GM18951 (cell line): Measurements from ENCODE around the gene GPR78.
"Not testable (repeated sequence)": the region's sequence is repeated elsewhere in the genome, so short reads cannot be mapped to it uniquely, and the experiment has no call there.

ENCODE experiments used
- POLR2A ChIP-seq: IDR thresholded peaks from 4 replicates; pipeline ENCODE4 v1.6.1; 2011; ENCODE audit warnings: mild to moderate bottlenecking; ENCODE audit not compliant: insufficient read length, insufficient read depth; ENCODE audit errors: extremely low read depth
- in situ Hi-C: fragments of 300-500 bp; cut with MboI; formaldehyde crosslinking; loops from one replicate; pipeline ENCODE4 v1.12.0; 2022; ENCODE audit warnings: low sequenced_read_pairs, mixed read lengths, inconsistent platforms; ENCODE audit not compliant: unreplicated experiment

The GPR78 gene

GRCh38 chr4:8559524-8560264 lies 20.5 kb upstream of the GPR78 start:
- in situ Hi-C loops = no loop called here
- no peak for TF ChIP-seq POLR2A

- TF ChIP-seq POLR2A = no peak
- in situ Hi-C loops = no loop called here
Measured at GRCh38 chr4:8560265-8561047, 19.7 kb upstream of the GPR78 start.

- in situ Hi-C loops = no loop called here
- TF ChIP-seq POLR2A = no peak
Measured at GRCh38 chr4:8564595-8564994, 15.6 kb upstream of the GPR78 start.

GRCh38 chr4:8568068-8568668 lies 12.0 kb upstream of the GPR78 start:
- no peak for TF ChIP-seq POLR2A
- in situ Hi-C loops = no loop called here

GRCh38 chr4:8570201-8570600 lies 10.0 kb upstream of the GPR78 start:
- no peak for TF ChIP-seq POLR2A
- in situ Hi-C loops = no loop called here

GRCh38 chr4:8571702-8572685 lies 8.2 kb upstream of the GPR78 start:
- in situ Hi-C loops = no loop called here
- no peak for TF ChIP-seq POLR2A

GRCh38 chr4:8573266-8573665 lies 6.9 kb upstream of the GPR78 start:
- TF ChIP-seq POLR2A = no peak
- in situ Hi-C loops = no loop called here

GRCh38 chr4:8574796-8575370 lies 5.3 kb upstream of the GPR78 start:
- no peak for TF ChIP-seq POLR2A
- in situ Hi-C loops = no loop called here

GRCh38 chr4:8575457-8575856 lies 4.7 kb upstream of the GPR78 start:
- in situ Hi-C loops = no loop called here
- no peak for TF ChIP-seq POLR2A

- in situ Hi-C loops = not testable (repeated sequence)
Measured at GRCh38 chr4:8576591-8576990, 3.6 kb upstream of the GPR78 start.

- no peak for TF ChIP-seq POLR2A
- in situ Hi-C loops = no loop called here
Measured at GRCh38 chr4:8577046-8577445, 3.1 kb upstream of the GPR78 start.

GRCh38 chr4:8577972-8578371 lies 2.2 kb upstream of the GPR78 start:
- no peak for TF ChIP-seq POLR2A
- in situ Hi-C loops = no loop called here
